ENCODE results near the gene CPNE5. TPM values are rescaled to one million over a fixed set of nuclear protein-coding genes. Genes with fewer than 3 reads are reported as not detected.

Gene CPNE5
- total RNA-seq = 0.26 TPM in 1 of 2 replicates, not detected in the other

GRCh38 chr6:36838896-36839748, at the start of gene CPNE5:
CPNE5 (minus strand) TSS chr6:36839444; CDS start chr6:36839377, 67 bp downstream.

GRCh38 chr6:36885461-36886401, 46.5 kb upstream of the CPNE5 start, which contains the start of gene C6orf89:
C6orf89 (plus strand) TSS chr6:36885952; CDS start chr6:36899445, 13,493 bp downstream.

GRCh38 chr6:36874443-36875249, 35.4 kb upstream of the CPNE5 start, which contains the start of gene PPIL1:
PPIL1 (minus strand) TSS chr6:36874803; CDS start chr6:36874772, 31 bp downstream.

GRCh38 chr6:36697481-36697903, 141.8 kb downstream of the CPNE5 start, which contains the start of gene RAB44:
RAB44 (plus strand) TSS chr6:36697826; CDS start chr6:36704236, 6,410 bp downstream.

Other genes starting within 250 kb of the CPNE5 start
- gene SRSF3, start 245.1 kb downstream of the CPNE5 start, total RNA-seq = 127 and 269 TPM in 2 replicates
- gene CDKN1A, start 160.7 kb downstream of the CPNE5 start, total RNA-seq = 342 and 559 TPM in 2 replicates
- 0.13 and 0.40 TPM in 2 replicates for gene RAB44, start 141.6 kb downstream of the CPNE5 start, total RNA-seq
- 17.8 and 32.3 TPM in 2 replicates for gene PPIL1, start 35.4 kb upstream of the CPNE5 start, total RNA-seq
- gene C6orf89, start 46.5 kb upstream of the CPNE5 start, total RNA-seq = 52.1 and 57.2 TPM in 2 replicates
- under 0.01 TPM in 1 of 2 replicates, not detected in the other for gene PI16, start 115.3 kb upstream of the CPNE5 start, total RNA-seq
- gene MTCH1, start 146.8 kb upstream of the CPNE5 start, total RNA-seq = 189 and 265 TPM in 2 replicates
- not detected in 2 replicates for gene FGD2, start 166.2 kb upstream of the CPNE5 start, total RNA-seq